Upper lobe of left lung (tissue), 6 donors: ENCODE measurements around the gene LNX2. TPM values are rescaled to one million over a fixed set of nuclear protein-coding genes. Genes with fewer than 3 reads are reported as not detected.

ENCODE experiments used
- ATAC-seq, 2 donors: fragments of 200-7000 bp; cut with Tn5 transposase; one replicate each; pipeline ENCODE4 v1.9.1; 2022; ENCODE audit warnings: mild to moderate bottlenecking in 2 of 2, moderate library complexity in 2 of 2; ENCODE audit not compliant: low FRiP score in 2 of 2
- DNase-seq, 2 donors: peaks; one replicate each; pipeline ENCODE4 v3.0.0-alpha.2; 2019 to 2020
- H3K27ac ChIP-seq, 4 donors: fragments of 200-600 bp; sonication (generic); one replicate each; pipeline ENCODE4 v1.5.1; 2016 to 2019
- H3K27me3 ChIP-seq, 4 donors: fragments of 200-600 bp; sonication (generic); one replicate each; pipeline ENCODE4 v1.5.1; 2017 to 2019
- H3K36me3 ChIP-seq, 4 donors: fragments of 200-600 bp; sonication (generic); one replicate each; pipeline ENCODE4 v1.5.1; 2016 to 2019
- H3K4me1 ChIP-seq, 4 donors: fragments of 200-600 bp; sonication (generic); one replicate each; pipeline ENCODE4 v1.5.1; 2018 to 2019
- H3K4me3 ChIP-seq, 4 donors: fragments of 200-600 bp; sonication (generic); one replicate each; pipeline ENCODE4 v1.5.1; 2017 to 2019; ENCODE audit warnings: mild to moderate bottlenecking in 2 of 4, moderate library complexity in 1 of 4
- H3K9me3 ChIP-seq, 4 donors: fragments of 200-600 bp; sonication (generic); one replicate each; pipeline ENCODE4 v1.5.1; 2018 to 2019
- CTCF ChIP-seq, 6 experiments: fragments of 450-650 bp in 4 of 6; fragments of 200-600 bp in 2 of 6; sonication (generic) in 2 of 6; IDR thresholded peaks; one replicate each; pipeline ENCODE4 v1.5.1; 2016 to 2019; ENCODE audit warnings: antibody characterized with exemption in 6 of 6
- EP300 ChIP-seq, 4 donors: sonication (generic); formaldehyde crosslinking; IDR thresholded peaks; one replicate each; pipeline ENCODE4 v1.5.1; 2017; ENCODE audit warnings: antibody characterized with exemption in 4 of 4, control low read depth in 2 of 4
- POLR2A ChIP-seq, 4 donors: fragments of 450-650 bp; IDR thresholded peaks; one replicate each; pipeline ENCODE4 v1.5.1; 2016 to 2017; ENCODE audit warnings: antibody characterized with exemption in 4 of 4, mild to moderate bottlenecking in 2 of 4
- POLR2AphosphoS5 ChIP-seq, 2 donors: sonication (generic); formaldehyde crosslinking; IDR thresholded peaks; one replicate each; pipeline ENCODE4 v1.5.1; 2017; ENCODE audit warnings: antibody characterized with exemption in 2 of 2
- WGBS, 2 donors: methylation state at CpG; one replicate each; pipeline ENCODE4 v1.1.5; 2017 to 2018; 5-methylcytosine and 5-hydroxymethylcytosine counted together
- total RNA-seq, 6 donors: library from RNA; depleted of rRNA in 4 of 6; stranded (reverse); fragments of >200 nt in 4 of 6; gene quantifications; one replicate each; pipeline versions ENCODE4 v1.1.0 to v1.2.1, GENCODE V29; 2016 to 2021
- donor health status: DM: no; HTN: no; CAD: no; lungs with moderate emphysema.
- donor health status: DM: no; HTN: yes; CAD: no; lungs with severe emphysema.

LNX2 gene
- total RNA-seq, 6 donors from 2014 or later, result 20.4 to 75.3 (median 33.2) TPM

GRCh38 chr13:27562457-27562856, 57.9 kb downstream of the LNX2 start:
- WGBS, 2 donors, result 87 to 93% methylated on average over 11 of the region's 11 CpGs
- peaks cover 7 to 41% (median 25%) of the 10 kb centered on the region in 4 donors for H3K36me3 ChIP-seq
- no peak for ATAC-seq

GRCh38 chr13:27559719-27560118, 60.6 kb downstream of the LNX2 start:
- Histone ChIP-seq H3K9me3 (no peaks in the 10 kb centered on the region), H3K4me3 (no peak overlapping the region), H3K27me3 (no peaks in the 10 kb centered on the region), H3K4me1 (no peaks in the 10 kb centered on the region), H3K36me3 (peaks cover 6 to 32% (median 10%) of the 10 kb centered on the region in 4 donors), H3K27ac (no peak overlapping the region)
- WGBS, 2 donors, result 68 to 77% methylated on average over 2 of the region's 2 CpGs
- DNase-seq (no peak), ATAC-seq (no peak)
- TF ChIP-seq EP300 (IDR thresholded peaks at IDR 0.05) (no peak), CTCF (IDR thresholded peaks at IDR 0.05) (no peak), POLR2AphosphoS5 (IDR thresholded peaks at IDR 0.05) (no peak), POLR2A (IDR thresholded peaks at IDR 0.05) (no peak)

More at GRCh38 chr13:27562457-27562856, 57.9 kb downstream of the LNX2 start:
- TF ChIP-seq POLR2A (IDR thresholded peaks at IDR 0.05) (no peak), EP300 (IDR thresholded peaks at IDR 0.05) (no peak), CTCF (IDR thresholded peaks at IDR 0.05) (no peak), POLR2AphosphoS5 (IDR thresholded peaks at IDR 0.05) (no peak)
- Histone ChIP-seq H3K4me1 (no peaks in the 10 kb centered on the region), H3K9me3 (no peaks in the 10 kb centered on the region), H3K4me3 (no peak overlapping the region), H3K27ac (no peak overlapping the region), H3K27me3 (no peaks in the 10 kb centered on the region)
- DNase-seq, result no peak

GRCh38 chr13:27556109-27556508, 64.2 kb downstream of the LNX2 start:
- H3K27me3 ChIP-seq, result no peaks in the 10 kb centered on the region
- ATAC-seq (no peak), DNase-seq (no peak)
- no peak overlapping the region for H3K4me3 ChIP-seq
- H3K27ac ChIP-seq, result no peak overlapping the region
- TF ChIP-seq EP300 (IDR thresholded peaks at IDR 0.05) (no peak), POLR2A (IDR thresholded peaks at IDR 0.05) (no peak), POLR2AphosphoS5 (IDR thresholded peaks at IDR 0.05) (no peak), CTCF (IDR thresholded peaks at IDR 0.05) (no peak)
- H3K9me3 ChIP-seq, result no peaks in the 10 kb centered on the region
- peaks cover 15 to 48% (median 19%) of the 10 kb centered on the region in 4 donors for H3K36me3 ChIP-seq
- WGBS, 2 donors, result 52 to 72% methylated on average over 2 of the region's 2 CpGs
- H3K4me1 ChIP-seq, result peaks cover 0 to 4% (median 0%) of the 10 kb centered on the region in 4 donors

GRCh38 chr13:27551562-27551961, 68.8 kb downstream of the LNX2 start:
- peaks cover 0 to 6% (median 0%) of the 10 kb centered on the region in 4 donors for H3K4me1 ChIP-seq
- no peak overlapping the region for H3K27ac ChIP-seq
- H3K9me3 ChIP-seq, result no peaks in the 10 kb centered on the region
- peaks cover 15 to 84% (median 29%) of the 10 kb centered on the region in 4 donors for H3K36me3 ChIP-seq
- WGBS, 2 donors, result 83 to 84% methylated on average over 4 of the region's 4 CpGs
- TF ChIP-seq CTCF (IDR thresholded peaks at IDR 0.05) (no peak), EP300 (IDR thresholded peaks at IDR 0.05) (no peak), POLR2A (IDR thresholded peaks at IDR 0.05) (no peak), POLR2AphosphoS5 (IDR thresholded peaks at IDR 0.05) (no peak)
- no peaks in the 10 kb centered on the region for H3K27me3 ChIP-seq
- DNase-seq (no peak), ATAC-seq (no peak)
- no peak overlapping the region for H3K4me3 ChIP-seq

GRCh38 chr13:27549406-27549981, 70.8 kb downstream of the LNX2 start:
- Histone ChIP-seq H3K27ac (no peak overlapping the region), H3K9me3 (no peaks in the 10 kb centered on the region), H3K4me1 (peaks cover 0 to 6% (median 0%) of the 10 kb centered on the region in 4 donors), H3K27me3 (no peaks in the 10 kb centered on the region), H3K36me3 (peaks cover 9 to 76% (median 31%) of the 10 kb centered on the region in 4 donors), H3K4me3 (no peak overlapping the region)
- no peak for ATAC-seq
- WGBS, 2 donors, result 86 to 89% methylated on average over 8 of the region's 8 CpGs
- DNase-seq, result no peak
- TF ChIP-seq POLR2A (IDR thresholded peaks at IDR 0.05), result no peak
- no peak for TF ChIP-seq POLR2AphosphoS5 (IDR thresholded peaks at IDR 0.05)
- no peak for TF ChIP-seq EP300 (IDR thresholded peaks at IDR 0.05)
- no peak for TF ChIP-seq CTCF (IDR thresholded peaks at IDR 0.05)
